Measurements from ENCODE around the gene MAP2.

DNA sequence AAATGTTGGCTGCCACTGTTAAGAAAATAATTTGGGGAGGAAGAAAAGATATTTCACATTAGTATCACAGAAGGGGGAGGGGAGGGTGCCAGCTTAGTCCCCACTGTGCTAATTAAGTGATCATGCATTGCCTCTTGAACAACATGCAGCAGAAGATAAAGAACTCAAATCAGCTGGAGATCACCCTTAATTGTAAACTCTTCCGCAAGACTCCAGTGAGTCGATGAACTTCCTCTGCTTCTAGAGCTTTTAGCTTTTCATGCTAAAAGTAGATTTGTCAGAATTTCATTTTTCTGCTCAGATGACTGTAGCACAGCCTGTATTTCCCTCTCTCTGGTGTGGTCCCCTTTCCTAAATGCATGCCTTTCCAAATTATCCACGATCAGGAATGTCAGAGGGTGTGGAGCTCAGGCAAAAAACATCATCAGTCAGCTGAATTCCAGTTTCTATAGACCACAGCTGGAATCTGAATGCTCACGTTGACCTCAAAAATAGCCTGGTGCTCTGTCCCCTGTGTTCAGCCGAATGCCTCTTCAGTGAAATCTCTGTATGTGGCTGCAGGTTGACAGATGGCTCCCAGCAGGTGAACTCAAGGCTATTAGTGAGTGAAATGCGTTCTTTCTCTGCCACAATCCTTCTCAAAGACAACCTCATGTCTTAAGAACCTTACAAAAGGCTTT is 191.0 kb downstream of the MAP2 start:
- TF ChIP-seq POLR2A (IDR thresholded peaks at IDR 0.05; ENCODE audit: extremely low read depth, insufficient read length) (no peak), MYC (IDR thresholded peaks at IDR 0.05; ENCODE audit: low read depth, low read length) (no peak)
- TF ChIP-seq, protein P1, sequence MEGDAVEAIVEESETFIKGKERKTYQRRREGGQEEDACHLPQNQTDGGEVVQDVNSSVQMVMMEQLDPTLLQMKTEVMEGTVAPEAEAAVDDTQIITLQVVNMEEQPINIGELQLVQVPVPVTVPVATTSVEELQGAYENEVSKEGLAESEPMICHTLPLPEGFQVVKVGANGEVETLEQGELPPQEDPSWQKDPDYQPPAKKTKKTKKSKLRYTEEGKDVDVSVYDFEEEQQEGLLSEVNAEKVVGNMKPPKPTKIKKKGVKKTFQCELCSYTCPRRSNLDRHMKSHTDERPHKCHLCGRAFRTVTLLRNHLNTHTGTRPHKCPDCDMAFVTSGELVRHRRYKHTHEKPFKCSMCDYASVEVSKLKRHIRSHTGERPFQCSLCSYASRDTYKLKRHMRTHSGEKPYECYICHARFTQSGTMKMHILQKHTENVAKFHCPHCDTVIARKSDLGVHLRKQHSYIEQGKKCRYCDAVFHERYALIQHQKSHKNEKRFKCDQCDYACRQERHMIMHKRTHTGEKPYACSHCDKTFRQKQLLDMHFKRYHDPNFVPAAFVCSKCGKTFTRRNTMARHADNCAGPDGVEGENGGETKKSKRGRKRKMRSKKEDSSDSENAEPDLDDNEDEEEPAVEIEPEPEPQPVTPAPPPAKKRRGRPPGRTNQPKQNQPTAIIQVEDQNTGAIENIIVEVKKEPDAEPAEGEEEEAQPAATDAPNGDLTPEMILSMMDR (IDR thresholded peaks at IDR 0.05; ENCODE audit: low read depth, low read length): no peak
